Mucosa of stomach (tissue), 1 donor: ENCODE data around the gene SETBP1.

Experiments used
- H3K27me3 ChIP-seq: one replicate; pipeline ENCODE4 v1.7.0; 2013; ENCODE audit warnings: mild to moderate bottlenecking, low read length; ENCODE audit not compliant: control insufficient read depth, insufficient read depth
- H3K36me3 ChIP-seq: one replicate; pipeline ENCODE4 v1.7.0; 2013; ENCODE audit warnings: low read length; ENCODE audit not compliant: control insufficient read depth, insufficient read depth
- H3K4me1 ChIP-seq: one replicate; pipeline ENCODE4 v1.7.0; 2013; ENCODE audit warnings: mild to moderate bottlenecking, low read length; ENCODE audit not compliant: control insufficient read depth, insufficient read depth
- H3K4me3 ChIP-seq: one replicate; pipeline ENCODE4 v1.7.0; 2013; ENCODE audit warnings: low read length
- H3K9ac ChIP-seq: one replicate; pipeline ENCODE4 v1.7.0; 2013; ENCODE audit warnings: mild to moderate bottlenecking, low read length, moderate library complexity
- H3K9me3 ChIP-seq: one replicate; pipeline ENCODE4 v1.7.0; 2013; ENCODE audit warnings: mild to moderate bottlenecking, low read length, moderate library complexity; ENCODE audit not compliant: control insufficient read depth
- donor health status: Pancreatic carcinoma.

SETBP1 gene

DNA sequence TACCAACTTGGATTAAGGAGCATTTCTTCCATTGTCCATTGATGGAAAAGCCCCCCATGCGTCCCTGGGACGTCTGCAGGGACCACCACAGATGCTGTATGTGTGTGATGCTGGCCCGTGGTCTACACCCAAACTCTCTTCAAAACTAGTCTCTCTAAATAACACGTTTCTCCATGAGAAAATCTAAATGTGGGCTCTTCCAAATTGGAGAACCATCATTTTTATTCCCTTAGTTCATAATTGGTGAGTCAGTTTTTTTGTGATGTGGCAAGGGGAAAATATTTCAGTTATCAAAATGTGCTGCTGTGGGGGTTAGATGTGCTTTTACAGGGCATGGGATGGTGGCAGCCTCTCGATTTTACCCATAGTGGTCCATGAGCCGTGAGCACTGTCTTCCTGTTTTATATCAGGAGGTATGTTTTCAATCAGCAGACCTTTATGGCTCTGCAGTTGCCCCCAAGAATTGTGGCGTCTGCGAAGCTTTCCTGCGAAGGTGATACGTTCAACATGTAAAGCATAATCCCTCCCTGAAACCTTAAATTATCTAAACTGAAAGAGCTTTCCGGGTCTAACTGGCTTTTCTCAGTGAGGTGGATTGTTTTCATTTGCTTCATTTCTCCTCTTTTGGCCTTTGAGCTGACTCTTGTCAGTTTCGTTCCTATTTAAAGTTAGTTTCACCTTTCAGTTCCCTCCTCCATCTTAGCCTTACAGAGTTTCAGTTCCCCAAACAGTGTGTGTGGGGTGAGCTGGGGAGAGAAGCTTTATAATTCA, 78.4 kb downstream of the SETBP1 start:
- Histone ChIP-seq H3K4me1 (peaks cover 8% of the 10 kb centered on the region), H3K9ac (no peak overlapping the region), H3K4me3 (no peak overlapping the region), H3K36me3 (no peaks in the 10 kb centered on the region), H3K27me3 (no peaks in the 10 kb centered on the region), H3K9me3 (no peaks in the 10 kb centered on the region)

- no peaks in the 10 kb centered on the region for H3K9me3 ChIP-seq
- H3K36me3 ChIP-seq: no peaks in the 10 kb centered on the region
- H3K4me1 ChIP-seq: peaks cover 8% of the 10 kb centered on the region
Observed at GRCh38 chr18:44759925-44760342, 79.2 kb downstream of the SETBP1 start.

GRCh38 chr18:44761812-44762211, 81.1 kb downstream of the SETBP1 start:
- Histone ChIP-seq H3K27me3 (no peaks in the 10 kb centered on the region), H3K36me3 (no peaks in the 10 kb centered on the region), H3K9me3 (no peaks in the 10 kb centered on the region), H3K4me3 (no peak overlapping the region), H3K9ac (no peak overlapping the region), H3K4me1 (peaks cover 19% of the 10 kb centered on the region)

More at GRCh38 chr18:44759925-44760342, 79.2 kb downstream of the SETBP1 start:
- no peak overlapping the region for H3K9ac ChIP-seq
- H3K27me3 ChIP-seq: no peaks in the 10 kb centered on the region
- no peak overlapping the region for H3K4me3 ChIP-seq

GRCh38 chr18:44763327-44763726, 82.6 kb downstream of the SETBP1 start:
- Histone ChIP-seq H3K4me3 (no peak overlapping the region), H3K27me3 (no peaks in the 10 kb centered on the region), H3K9me3 (no peaks in the 10 kb centered on the region), H3K9ac (no peak overlapping the region), H3K4me1 (peaks cover 19% of the 10 kb centered on the region), H3K36me3 (no peaks in the 10 kb centered on the region)

DNA sequence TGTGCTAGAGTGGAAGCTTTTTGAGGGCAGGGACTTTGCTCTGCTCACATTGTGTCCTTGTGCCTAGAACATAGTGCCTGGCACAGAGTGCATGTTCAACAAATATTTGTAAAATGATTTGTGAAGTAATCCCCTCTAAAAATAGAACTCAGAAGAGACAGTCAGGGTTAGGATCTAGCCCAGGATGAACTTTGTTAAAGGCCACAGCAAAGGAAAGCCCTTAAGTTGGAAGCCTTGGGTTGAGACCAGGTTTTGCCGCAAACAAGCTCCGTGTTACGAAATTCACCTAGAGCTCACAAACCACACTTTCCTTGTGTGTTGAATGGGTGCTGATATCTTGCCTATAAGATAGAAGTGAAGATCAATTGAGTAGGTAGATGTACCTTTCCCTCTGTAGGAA, 84.2 kb downstream of the SETBP1 start:
- H3K27me3 ChIP-seq: no peaks in the 10 kb centered on the region
- H3K36me3 ChIP-seq: no peaks in the 10 kb centered on the region
- H3K4me1 ChIP-seq: peaks cover 19% of the 10 kb centered on the region
- H3K4me3 ChIP-seq: no peak overlapping the region
- H3K9me3 ChIP-seq: no peaks in the 10 kb centered on the region
- no peak overlapping the region for H3K9ac ChIP-seq

GRCh38 chr18:44765456-44765855, 84.8 kb downstream of the SETBP1 start:
- H3K4me3 ChIP-seq: no peak overlapping the region
- H3K4me1 ChIP-seq: peaks cover 19% of the 10 kb centered on the region
- H3K27me3 ChIP-seq: no peaks in the 10 kb centered on the region
- no peak overlapping the region for H3K9ac ChIP-seq
- no peaks in the 10 kb centered on the region for H3K36me3 ChIP-seq
- no peaks in the 10 kb centered on the region for H3K9me3 ChIP-seq

- Histone ChIP-seq H3K9me3 (no peaks in the 10 kb centered on the region), H3K4me3 (no peak overlapping the region), H3K4me1 (peaks cover 29% of the 10 kb centered on the region), H3K36me3 (no peaks in the 10 kb centered on the region), H3K9ac (no peak overlapping the region), H3K27me3 (no peaks in the 10 kb centered on the region)
Observed at GRCh38 chr18:44766450-44766849, 85.8 kb downstream of the SETBP1 start.

GRCh38 chr18:44767807-44768206, 87.1 kb downstream of the SETBP1 start:
- H3K9me3 ChIP-seq: no peaks in the 10 kb centered on the region
- H3K27me3 ChIP-seq: no peaks in the 10 kb centered on the region
- no peak overlapping the region for H3K9ac ChIP-seq
- no peak overlapping the region for H3K4me3 ChIP-seq
- H3K36me3 ChIP-seq: no peaks in the 10 kb centered on the region
- peaks cover 32% of the 10 kb centered on the region for H3K4me1 ChIP-seq

- Histone ChIP-seq H3K4me3 (no peak overlapping the region), H3K9ac (no peak overlapping the region), H3K36me3 (no peaks in the 10 kb centered on the region), H3K4me1 (peaks cover 29% of the 10 kb centered on the region), H3K27me3 (no peaks in the 10 kb centered on the region), H3K9me3 (no peaks in the 10 kb centered on the region)
Observed at GRCh38 chr18:44770641-44771040, 90.0 kb downstream of the SETBP1 start.

GRCh38 chr18:44771572-44771955, 90.9 kb downstream of the SETBP1 start:
- Histone ChIP-seq H3K36me3 (no peaks in the 10 kb centered on the region), H3K27me3 (no peaks in the 10 kb centered on the region), H3K4me3 (no peak overlapping the region), H3K4me1 (peaks cover 21% of the 10 kb centered on the region), H3K9me3 (no peaks in the 10 kb centered on the region), H3K9ac (no peak overlapping the region)

- Histone ChIP-seq H3K9me3 (no peaks in the 10 kb centered on the region), H3K27me3 (no peaks in the 10 kb centered on the region), H3K36me3 (no peaks in the 10 kb centered on the region), H3K9ac (no peak overlapping the region), H3K4me3 (no peak overlapping the region), H3K4me1 (peaks cover 21% of the 10 kb centered on the region)
Observed at GRCh38 chr18:44771956-44772917, 91.5 kb downstream of the SETBP1 start.

- H3K9ac ChIP-seq: no peak overlapping the region
- peaks cover 30% of the 10 kb centered on the region for H3K4me1 ChIP-seq
- H3K27me3 ChIP-seq: no peaks in the 10 kb centered on the region
- H3K4me3 ChIP-seq: no peak overlapping the region
- no peaks in the 10 kb centered on the region for H3K9me3 ChIP-seq
- no peaks in the 10 kb centered on the region for H3K36me3 ChIP-seq
Observed at GRCh38 chr18:44773640-44774155, 93.0 kb downstream of the SETBP1 start.
